HG02840 (cell line): ENCODE measurements around the gene STK11IP.

Experiments
- ATAC-seq: cut with Tn5 transposase; IDR thresholded peaks from one replicate; pipeline ENCODE4 v1.9.1; 2021; ENCODE audit warnings: mild to moderate bottlenecking, moderate library complexity, moderate number of reproducible peaks; ENCODE audit not compliant: unreplicated experiment, low FRiP score

STK11IP gene

GRCh38 chr2:219575566-219576504 is 21.8 kb upstream of the STK11IP start:
- ATAC-seq = no peak

GRCh38 chr2:219576505-219577388 is 20.9 kb upstream of the STK11IP start:
- no peak for ATAC-seq

GRCh38 chr2:219578811-219579613 is 18.6 kb upstream of the STK11IP start:
- ATAC-seq = no peak

GRCh38 chr2:219581346-219581745 is 16.3 kb upstream of the STK11IP start:
- no peak for ATAC-seq

GRCh38 chr2:219591091-219591490 is 6.6 kb upstream of the STK11IP start:
- ATAC-seq = no peak

GRCh38 chr2:219592736-219593135 is 4.9 kb upstream of the STK11IP start:
- no peak for ATAC-seq

- ATAC-seq = no peak
These were observed 4.5 kb upstream of the STK11IP start for GRCh38 chr2:219593154-219593553.

GRCh38 chr2:219595256-219595655 is 2.4 kb upstream of the STK11IP start:
- no peak for ATAC-seq

GRCh38 chr2:219596954-219597551 is 604 bp upstream of the STK11IP start:
- ATAC-seq = peak; percentile 0

- no peak for ATAC-seq
These were observed 836 bp downstream of the STK11IP start for GRCh38 chr2:219598308-219599078.

GRCh38 chr2:219603771-219604170 is 6.1 kb downstream of the STK11IP start:
- ATAC-seq = no peak

- ATAC-seq = no peak
These were observed 7.9 kb downstream of the STK11IP start for GRCh38 chr2:219605607-219605954.

- ATAC-seq = no peak
These were observed 10.3 kb downstream of the STK11IP start for GRCh38 chr2:219607931-219608330.

GRCh38 chr2:219608399-219608964 is 10.8 kb downstream of the STK11IP start:
- no peak for ATAC-seq

- ATAC-seq = no peak
These were observed 11.6 kb downstream of the STK11IP start for GRCh38 chr2:219609149-219609750.

GRCh38 chr2:219611306-219611705 is 13.6 kb downstream of the STK11IP start:
- ATAC-seq = no peak

- ATAC-seq = no peak
These were observed 14.4 kb downstream of the STK11IP start for GRCh38 chr2:219611866-219612576.
